COLO668 (cell line): ENCODE measurements around the gene ACTR6.
"Not testable (repeated sequence)": the region's sequence is repeated elsewhere in the genome, so short reads cannot be mapped to it uniquely, and the experiment has no call there.

ENCODE experiments used
- DNase-seq: peaks from one replicate; lab custom pipeline; 2025; ENCODE audit not compliant: unreplicated experiment; lab: John Stamatoyannopoulos, UW

ACTR6 gene

GRCh38 chr12:100184549-100185145 is 16.0 kb upstream of the ACTR6 start:
- no peak for DNase-seq

- no peak for DNase-seq
Observed at GRCh38 chr12:100185361-100185894, 15.2 kb upstream of the ACTR6 start.

GRCh38 chr12:100186071-100186470 is 14.5 kb upstream of the ACTR6 start:
- no peak for DNase-seq

- DNase-seq: no peak
Observed at GRCh38 chr12:100187068-100187467, 13.5 kb upstream of the ACTR6 start.

GRCh38 chr12:100187857-100188519 is 12.6 kb upstream of the ACTR6 start:
- no peak for DNase-seq

GRCh38 chr12:100188888-100189635 is 11.6 kb upstream of the ACTR6 start:
- DNase-seq: not testable (repeated sequence)

- no peak for DNase-seq
Observed at GRCh38 chr12:100189636-100190394, 10.8 kb upstream of the ACTR6 start.

- DNase-seq: no peak
Observed at GRCh38 chr12:100193085-100193484, 7.5 kb upstream of the ACTR6 start.

GRCh38 chr12:100197486-100197885 is 3.1 kb upstream of the ACTR6 start:
- no peak for DNase-seq

GRCh38 chr12:100199023-100199346 is 1.6 kb upstream of the ACTR6 start:
- no peak for DNase-seq

GRCh38 chr12:100199347-100200149 is 1.1 kb upstream of the ACTR6 start:
- DNase-seq: peak; percentile 90

GRCh38 chr12:100201604-100202423 is 1.2 kb downstream of the ACTR6 start:
- DNase-seq: no peak

- DNase-seq: no peak
Observed at GRCh38 chr12:100207311-100207710, 6.7 kb downstream of the ACTR6 start.

- DNase-seq: no peak
Observed at GRCh38 chr12:100208834-100209233, 8.2 kb downstream of the ACTR6 start.

GRCh38 chr12:100211698-100212097 is 11.1 kb downstream of the ACTR6 start:
- no peak for DNase-seq

- no peak for DNase-seq
Observed at GRCh38 chr12:100213016-100213891, 12.6 kb downstream of the ACTR6 start.

GRCh38 chr12:100214518-100214917 is 13.9 kb downstream of the ACTR6 start:
- DNase-seq: no peak

GRCh38 chr12:100215209-100215608 is 14.6 kb downstream of the ACTR6 start:
- DNase-seq: no peak

- no peak for DNase-seq
Observed at GRCh38 chr12:100216337-100216736, 15.7 kb downstream of the ACTR6 start.
